Psoas muscle (tissue), 8 donors: ENCODE results near the gene TELO2. TPM values are rescaled to one million over a fixed set of nuclear protein-coding genes. Genes with fewer than 3 reads are reported as not detected.

ENCODE experiments used
- ATAC-seq, 4 donors: fragments of 200-7000 bp; cut with Tn5 transposase; one replicate each; pipeline ENCODE4 v1.9.1; 2020; ENCODE audit warnings: moderate library complexity in 3 of 4, mild to moderate bottlenecking in 2 of 4
- DNase-seq, 2 donors: peaks; one replicate each; pipeline ENCODE4 v3.0.0-alpha.2; 2020
- H3K27ac ChIP-seq: fragments of 200-600 bp; one replicate; pipeline ENCODE4 v1.8.0; 2022
- H3K27me3 ChIP-seq, 3 donors: fragments of 200-600 bp in 1 of 3; one replicate each; pipeline versions ENCODE4 v1.6.1 to v1.8.0; 2013 to 2022; ENCODE audit warnings: low read length in 2 of 3, mild to moderate bottlenecking in 2 of 3, moderate library complexity in 1 of 3; ENCODE audit not compliant: insufficient read depth in 3 of 3
- H3K36me3 ChIP-seq, 2 donors: fragments of 200-600 bp in 1 of 2; one replicate each; pipeline versions ENCODE4 v1.6.1 to v1.8.0; 2013 to 2022; ENCODE audit warnings: low read depth in 1 of 2, mild to moderate bottlenecking in 1 of 2, moderate library complexity in 1 of 2; ENCODE audit not compliant: insufficient read depth in 1 of 2
- H3K4me1 ChIP-seq: fragments of 200-600 bp; one replicate; pipeline ENCODE4 v1.8.0; 2022
- H3K4me3 ChIP-seq: fragments of 200-600 bp; one replicate; pipeline ENCODE4 v1.8.0; 2022; ENCODE audit warnings: mild to moderate bottlenecking
- H3K9me3 ChIP-seq: fragments of 200-600 bp; one replicate; pipeline ENCODE4 v1.8.0; 2022
- CTCF ChIP-seq: fragments of 200-600 bp; IDR thresholded peaks from one replicate; pipeline ENCODE4 v1.8.0; 2022; ENCODE audit warnings: antibody characterized with exemption
- WGBS, 3 donors: extraction: QIAGEN DNeasy Blood & Tissue Kit; methylation state at CpG; one replicate each; pipeline versions ENCODE4 v1.1.6 to v1.1.7; 2013; 5-methylcytosine and 5-hydroxymethylcytosine counted together
- intact Hi-C, 2 donors: fragments of 100-400 bp; cut with DNase I; formaldehyde crosslinking; loops; one replicate each; pipeline versions ENCODE4 v1.11.0 to v1.14.2; 2022
- polyA plus RNA-seq, 3 donors: library from polyadenylated mRNA; stranded (reverse); fragments of 200-250 nt; gene quantifications; one replicate each; pipeline ENCODE4 v1.2.3, GENCODE V29; 2013
- total RNA-seq, 4 donors: library from RNA; stranded (reverse); fragmentation: NEBNext Ultra II Directional in 2 of 4; extraction: Animal tissue kit (Norgen Biotek cat#: 25700) in 2 of 4; gene quantifications; one replicate each; pipeline versions ENCODE4 v1.2.1 to v1.2.4, GENCODE V29; 2021 to 2023
- donor health status: healthy with polysubstance abuse.
- donor health status: DM: no; HTN: no; CAD: no; lungs with moderate emphysema.
- donor health status: Bipolar disorder and iron deficiency.
- donor health status: healthy.
- donor health status: DM: yes; HTN: yes; CAD: no.
- donor health status: DM: no; HTN: no; CAD: no.
- donor health status: DM: no; HTN: no; CAD: no.
- donor health status: DM: yes; HTN: yes; CAD: no.

The TELO2 gene
- total and polyA plus RNA-seq, 7 donors, result 11.6 to 23.8 (median 17.4) TPM

GRCh38 chr16:1528921-1529537 is 35.9 kb downstream of the TELO2 start:
- intact Hi-C loops, result no loop called here
- Histone ChIP-seq H3K27me3 (no peaks in the 10 kb centered on the region), H3K4me1 (peaks cover 11% of the 10 kb centered on the region), H3K9me3 (no peaks in the 10 kb centered on the region), H3K4me3 (no peak overlapping the region), H3K36me3 (no peaks in the 10 kb centered on the region), H3K27ac (no peak overlapping the region)
- TF ChIP-seq CTCF, result no peak
- DNase-seq, result peak in 1 of 2 donors; percentile 54
- 90 to 93% (median 92%) methylated on average over 29 of the region's 29 CpGs for WGBS, 3 donors
- ATAC-seq, result no peak

GRCh38 chr16:1530349-1530882 is 37.3 kb downstream of the TELO2 start:
- H3K27ac ChIP-seq, result peak overlapping the region; percentile 79
- ATAC-seq (no peak), DNase-seq (peak in 1 of 2 donors; percentile 39)
- intact Hi-C loops, result loop anchor here in 1 of 2 donors (5.0 kb wide), 1 partner anchor 38 kb away; the partner anchor contains the start of gene TELO2
- no peaks in the 10 kb centered on the region for H3K36me3 ChIP-seq
- peaks cover 11% of the 10 kb centered on the region for H3K4me1 ChIP-seq
- H3K4me3 ChIP-seq, result peak overlapping the region; percentile 36
- 80 to 87% (median 86%) methylated on average over 27 of the region's 27 CpGs for WGBS, 3 donors
- no peaks in the 10 kb centered on the region for H3K27me3 ChIP-seq
- no peaks in the 10 kb centered on the region for H3K9me3 ChIP-seq
- TF ChIP-seq CTCF, result no peak

GRCh38 chr16:1530883-1531637 is 37.9 kb downstream of the TELO2 start:
- Histone ChIP-seq H3K27me3 (no peaks in the 10 kb centered on the region), H3K4me1 (peaks cover 11% of the 10 kb centered on the region), H3K9me3 (no peaks in the 10 kb centered on the region), H3K36me3 (no peaks in the 10 kb centered on the region), H3K4me3 (peak overlapping the region; percentile 36), H3K27ac (peak overlapping the region; percentile 79)
- TF ChIP-seq CTCF, result no peak
- peak in 3 of 4 donors; percentile 10 to 12 (median 12) for ATAC-seq
- peak; percentile 82 to 86 for DNase-seq
- intact Hi-C loops, result loop anchor here in 1 of 2 donors (5.0 kb wide), 1 partner anchor 39 kb away; the partner anchor contains the start of gene TELO2
- WGBS, 3 donors, result 70 to 75% (median 71%) methylated on average over 34 to 35 of the region's 35 CpGs

- ATAC-seq, result no peak
- peaks cover 11% of the 10 kb centered on the region for H3K4me1 ChIP-seq
- no peak for TF ChIP-seq CTCF
- intact Hi-C loops, result loop anchor here in 1 of 2 donors (5.0 kb wide), 1 partner anchor 39 kb away; the partner anchor contains the start of gene TELO2
- WGBS, 3 donors, result 77 to 84% (median 81%) methylated on average over 14 of the region's 14 CpGs
- no peaks in the 10 kb centered on the region for H3K9me3 ChIP-seq
- no peaks in the 10 kb centered on the region for H3K27me3 ChIP-seq
- H3K4me3 ChIP-seq, result peak overlapping the region; percentile 36
- DNase-seq, result no peak
- no peaks in the 10 kb centered on the region for H3K36me3 ChIP-seq
- H3K27ac ChIP-seq, result peak overlapping the region; percentile 79
These were observed 38.4 kb downstream of the TELO2 start for GRCh38 chr16:1531638-1531910.
